ENCODE data around the gene ELF5.

Gene ELF5

DNA sequence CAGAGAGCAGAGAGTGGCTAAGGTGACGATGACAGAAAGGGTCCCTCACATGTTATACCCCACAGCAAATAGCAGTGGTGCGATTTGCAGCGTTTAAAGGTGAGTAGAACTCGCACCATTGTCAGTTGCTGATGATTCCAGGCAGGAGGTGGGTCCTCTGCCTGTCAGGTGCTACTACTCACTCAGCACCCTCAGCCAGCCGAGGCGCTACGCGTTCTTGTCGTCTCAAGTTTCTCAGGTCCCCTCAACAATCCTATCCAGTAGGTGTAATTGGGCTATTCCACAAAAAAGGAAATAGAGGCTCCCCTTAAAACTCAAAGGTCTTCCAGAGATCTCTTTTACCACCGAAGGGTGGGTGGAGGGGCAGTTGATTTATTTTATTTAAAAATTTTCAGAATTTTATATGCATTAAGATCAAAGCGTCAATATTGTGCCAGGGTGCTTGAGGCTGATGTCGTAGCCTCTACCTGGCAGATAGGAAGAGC lies 18.3 kb downstream of the ELF5 start:
- TF ChIP-seq CTCF (IDR thresholded peaks at IDR 0.05; ENCODE audit: insufficient read depth, low read length) (no peak), SPI1 (IDR thresholded peaks at IDR 0.05; ENCODE audit: borderline replicate concordance, low read depth) (no peak), POLR2AphosphoS5 (IDR thresholded peaks at IDR 0.05; ENCODE audit: low read depth) (no peak), GABPA (IDR thresholded peaks at IDR 0.05; ENCODE audit: low read depth) (no peak)
- TF ChIP-seq, protein P1, sequence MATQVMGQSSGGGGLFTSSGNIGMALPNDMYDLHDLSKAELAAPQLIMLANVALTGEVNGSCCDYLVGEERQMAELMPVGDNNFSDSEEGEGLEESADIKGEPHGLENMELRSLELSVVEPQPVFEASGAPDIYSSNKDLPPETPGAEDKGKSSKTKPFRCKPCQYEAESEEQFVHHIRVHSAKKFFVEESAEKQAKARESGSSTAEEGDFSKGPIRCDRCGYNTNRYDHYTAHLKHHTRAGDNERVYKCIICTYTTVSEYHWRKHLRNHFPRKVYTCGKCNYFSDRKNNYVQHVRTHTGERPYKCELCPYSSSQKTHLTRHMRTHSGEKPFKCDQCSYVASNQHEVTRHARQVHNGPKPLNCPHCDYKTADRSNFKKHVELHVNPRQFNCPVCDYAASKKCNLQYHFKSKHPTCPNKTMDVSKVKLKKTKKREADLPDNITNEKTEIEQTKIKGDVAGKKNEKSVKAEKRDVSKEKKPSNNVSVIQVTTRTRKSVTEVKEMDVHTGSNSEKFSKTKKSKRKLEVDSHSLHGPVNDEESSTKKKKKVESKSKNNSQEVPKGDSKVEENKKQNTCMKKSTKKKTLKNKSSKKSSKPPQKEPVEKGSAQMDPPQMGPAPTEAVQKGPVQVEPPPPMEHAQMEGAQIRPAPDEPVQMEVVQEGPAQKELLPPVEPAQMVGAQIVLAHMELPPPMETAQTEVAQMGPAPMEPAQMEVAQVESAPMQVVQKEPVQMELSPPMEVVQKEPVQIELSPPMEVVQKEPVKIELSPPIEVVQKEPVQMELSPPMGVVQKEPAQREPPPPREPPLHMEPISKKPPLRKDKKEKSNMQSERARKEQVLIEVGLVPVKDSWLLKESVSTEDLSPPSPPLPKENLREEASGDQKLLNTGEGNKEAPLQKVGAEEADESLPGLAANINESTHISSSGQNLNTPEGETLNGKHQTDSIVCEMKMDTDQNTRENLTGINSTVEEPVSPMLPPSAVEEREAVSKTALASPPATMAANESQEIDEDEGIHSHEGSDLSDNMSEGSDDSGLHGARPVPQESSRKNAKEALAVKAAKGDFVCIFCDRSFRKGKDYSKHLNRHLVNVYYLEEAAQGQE (IDR thresholded peaks at IDR 0.05; ENCODE audit: insufficient replicate concordance, low read depth), result no peak
- no peak for DNase-seq (ENCODE audit: low read depth in 1 of 2, low spot score in 1 of 2)
- H3K4me3 ChIP-seq (replicated peaks; ENCODE audit: insufficient read depth, low read length), result no peak overlapping the region
- no peaks in the 10 kb centered on the region for H3K27me3 ChIP-seq (ENCODE audit: insufficient read depth, poor library complexity, severe bottlenecking)
- H3K27ac ChIP-seq (replicated peaks), result no peak overlapping the region

DNA sequence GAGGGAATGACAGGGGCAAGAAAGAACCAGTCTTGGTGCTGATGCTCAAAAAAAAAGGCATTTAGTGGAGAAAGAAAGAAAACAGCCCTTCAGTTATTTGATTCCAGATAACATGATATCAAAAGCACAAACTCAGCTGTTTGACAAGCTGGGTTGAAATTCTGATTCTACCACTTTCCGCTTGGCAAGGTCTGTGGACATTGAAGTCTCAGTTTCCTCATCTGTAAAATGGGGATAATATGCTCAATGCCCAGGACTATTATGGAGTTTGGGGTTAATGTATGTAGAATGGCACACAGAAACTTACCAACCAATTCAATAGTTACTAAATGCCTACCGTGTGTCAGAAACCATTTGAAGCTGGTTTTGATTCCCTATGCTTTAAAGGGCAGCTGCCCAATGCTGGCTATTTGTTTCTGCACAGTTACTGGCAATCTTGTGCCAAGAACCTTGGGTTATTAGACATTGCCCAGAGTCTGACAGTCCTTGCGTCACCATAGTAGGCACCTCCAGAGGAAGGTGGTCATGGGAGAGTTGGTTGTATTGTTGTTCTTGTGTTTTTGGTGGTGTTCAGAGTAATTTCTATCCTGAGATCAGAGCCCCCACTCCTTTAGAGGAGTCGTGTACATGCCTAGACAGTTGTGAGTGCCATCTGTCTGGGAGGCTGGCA lies 19.5 kb downstream of the ELF5 start:
- Histone ChIP-seq H3K4me3 (replicated peaks; ENCODE audit: insufficient read depth, low read length) (no peak overlapping the region), H3K27ac (replicated peaks) (no peak overlapping the region), H3K27me3 (ENCODE audit: insufficient read depth, poor library complexity, severe bottlenecking) (no peaks in the 10 kb centered on the region)
- DNase-seq (ENCODE audit: low read depth in 1 of 2, low spot score in 1 of 2), result no peak
- no peak for TF ChIP-seq GABPA (IDR thresholded peaks at IDR 0.05; ENCODE audit: low read depth)
- no peak for TF ChIP-seq CTCF (IDR thresholded peaks at IDR 0.05; ENCODE audit: insufficient read depth, low read length)
- TF ChIP-seq POLR2AphosphoS5 (IDR thresholded peaks at IDR 0.05; ENCODE audit: low read depth), result no peak
- TF ChIP-seq, protein P1 (IDR thresholded peaks at IDR 0.05; ENCODE audit: insufficient replicate concordance, low read depth), result no peak
- TF ChIP-seq SPI1 (IDR thresholded peaks at IDR 0.05; ENCODE audit: borderline replicate concordance, low read depth), result no peak

GRCh38 chr11:34493468-34493867 lies 20.1 kb downstream of the ELF5 start:
- Histone ChIP-seq H3K27me3 (ENCODE audit: insufficient read depth, poor library complexity, severe bottlenecking) (no peaks in the 10 kb centered on the region), H3K4me3 (replicated peaks; ENCODE audit: insufficient read depth, low read length) (no peak overlapping the region), H3K27ac (replicated peaks) (no peak overlapping the region)
- TF ChIP-seq CTCF (IDR thresholded peaks at IDR 0.05; ENCODE audit: insufficient read depth, low read length) (no peak), POLR2AphosphoS5 (IDR thresholded peaks at IDR 0.05; ENCODE audit: low read depth) (no peak), GABPA (IDR thresholded peaks at IDR 0.05; ENCODE audit: low read depth) (no peak)
- TF ChIP-seq, protein P1 (IDR thresholded peaks at IDR 0.05; ENCODE audit: insufficient replicate concordance, low read depth), result no peak
- DNase-seq (ENCODE audit: low read depth in 1 of 2, low spot score in 1 of 2), result no peak

All from HL-60 (cell line).